K562 (cell line): ENCODE results near the gene EEFSEC. TPM values are rescaled to one million over a fixed set of nuclear protein-coding genes. Genes with fewer than 3 reads are reported as not detected.

Source experiments
- ATAC-seq: fragments of 200-7000 bp; cut with Tn5 transposase; 3 replicates; pipeline ENCODE4 v1.9.1; 2020; ENCODE audit warnings: moderate library complexity
- BruUV-seq: library from RNA; stranded (reverse); fragments of 400-500 nt; replicated peaks from 2 replicates; lab custom pipeline; 2021; lab: Mats Ljungman, UMichigan
- CTCF ChIA-PET: fragments of 300-600 bp; formaldehyde crosslinking; extraction: SDS; loops from one replicate; lab custom pipeline; 2021; ENCODE audit warnings: low intra/inter-chr PET ratio; lab: Yijun Ruan, JAX
- POLR2A ChIA-PET: fragments of 300-600, 350-650 bp; sonication (Branson Sonifier 250); formaldehyde crosslinking; extraction: SDS; loops from one replicate; lab custom pipeline; 2021; ENCODE audit warnings: antibody characterized with exemption, inconsistent platforms; lab: Yijun Ruan, JAX
- DNase-seq, 4 experiments: peaks; one replicate each; pipeline versions ENCODE4 v3.0.0 to v3.0.0-alpha.2; 2011 to 2018; ENCODE audit warnings: low spot score in 3 of 4, mixed read lengths in 3 of 4; ENCODE audit errors: extremely low read depth in 1 of 4
- FAIRE-seq: peaks from 2 replicates; lab custom pipeline; 2011; peaks lifted over from hg19 to GRCh38; lab: Jason Lieb, UNC
- H2AFZ ChIP-seq: 2 replicates; pipeline ENCODE4 v1.6.0; 2011; ENCODE audit warnings: low read depth, low read length, control low read depth, inconsistent platforms
- H3K27ac ChIP-seq: fragments of 200-600 bp; 3 replicates; pipeline ENCODE4 v1.8.0; 2011; ENCODE audit warnings: low read depth, mild to moderate bottlenecking, control low read depth, inconsistent platforms, low read length, moderate library complexity, mixed read lengths; ENCODE audit errors: extremely low read depth
- H3K27me3 ChIP-seq, 2 experiments: fragments of 300-600 bp in 1 of 2; 2 replicates in 1 of 2; 3 replicates in 1 of 2; pipeline versions ENCODE4 v1.6.0 to v1.8.0; 2011; ENCODE audit warnings: inconsistent platforms in 2 of 2, low read length in 2 of 2, mild to moderate bottlenecking in 1 of 2, mixed read lengths in 1 of 2, moderate library complexity in 1 of 2; ENCODE audit not compliant: control insufficient read depth in 2 of 2, insufficient read depth in 2 of 2
- H3K36me3 ChIP-seq: fragments of 300-600 bp; 3 replicates; pipeline ENCODE4 v1.8.0; 2011; ENCODE audit warnings: mild to moderate bottlenecking, low read length, inconsistent platforms; ENCODE audit not compliant: control insufficient read depth, insufficient read depth
- H3K4me1 ChIP-seq, 2 experiments: fragments of 200-600 bp in 1 of 2; replicated peaks in 1 of 2; 2 replicates in 1 of 2; 3 replicates in 1 of 2; pipeline versions ENCODE4 v1.5.1 to v1.8.0; 2011; ENCODE audit warnings: inconsistent platforms in 2 of 2, low read length in 2 of 2, mild to moderate bottlenecking in 1 of 2, mixed read lengths in 1 of 2, moderate library complexity in 1 of 2; ENCODE audit not compliant: control insufficient read depth in 2 of 2, insufficient read depth in 2 of 2
- H3K4me2 ChIP-seq: 2 replicates; pipeline ENCODE4 v1.6.1; 2011; ENCODE audit warnings: low read length, control low read depth, inconsistent platforms, mixed read lengths; ENCODE audit not compliant: insufficient read depth
- H3K4me3 ChIP-seq: fragments of 200-600 bp; sonication (generic), shearing (Covaris generic); 2 replicates; pipeline ENCODE4 v1.5.1; 2016; ENCODE audit warnings: control low read depth, inconsistent platforms
- H3K79me2 ChIP-seq: fragments of 200-600 bp; 3 replicates; pipeline ENCODE4 v1.8.0; 2011; ENCODE audit warnings: low read length, inconsistent platforms; ENCODE audit not compliant: control insufficient read depth, insufficient read depth
- H3K9ac ChIP-seq, 2 experiments: 2 replicates each; pipeline versions ENCODE4 v1.6.0 to v1.6.1; 2011; ENCODE audit warnings: low read depth in 2 of 2, low read length in 2 of 2, control low read depth in 1 of 2, inconsistent platforms in 1 of 2, mild to moderate bottlenecking in 1 of 2, mixed read lengths in 1 of 2; ENCODE audit not compliant: insufficient read depth in 1 of 2
- H3K9me1 ChIP-seq: one replicate; pipeline ENCODE4 v1.6.0; 2011; ENCODE audit warnings: inconsistent platforms, mild to moderate bottlenecking, low read length, moderate library complexity; ENCODE audit not compliant: control insufficient read depth, insufficient read depth
- H3K9me3 ChIP-seq: replicated peaks from 2 replicates; pipeline ENCODE4 v1.5.1; 2011; ENCODE audit warnings: low read depth, low read length, inconsistent platforms; ENCODE audit not compliant: control insufficient read depth, insufficient read depth
- H4K20me1 ChIP-seq: replicated peaks from 2 replicates; pipeline ENCODE4 v1.6.1; 2011; ENCODE audit warnings: low read length, inconsistent platforms, mixed read lengths; ENCODE audit not compliant: control insufficient read depth, insufficient read depth
- CBX5 ChIP-seq: IDR thresholded peaks from 2 replicates; pipeline ENCODE4 v1.6.1; 2014; ENCODE audit warnings: low read depth, borderline replicate concordance
- FOXP4 ChIP-seq: sonication (generic); formaldehyde crosslinking; IDR thresholded peaks from 2 replicates; pipeline ENCODE4 v1.8.0; 2022; ENCODE audit warnings: mild to moderate bottlenecking, missing genetic modification reagents, borderline replicate concordance
- GABPA ChIP-seq: fragments of 200-800 bp; sonication (Bioruptor generic); conservative IDR thresholded peaks from 2 replicates; pipeline ENCODE4 v1.6.1; 2016; ENCODE audit warnings: low read depth, missing genetic modification characterization, missing compliant biosample characterization
- NEUROD1 ChIP-seq: fragments of 150-350 bp; IDR thresholded peaks from 2 replicates; pipeline ENCODE4 v1.6.1; 2014; ENCODE audit warnings: borderline replicate concordance, low read length, low read depth; ENCODE audit not compliant: partially characterized antibody
- SLC30A9 ChIP-seq: fragments of 250-450 bp; sonication (Bioruptor Pico); IDR thresholded peaks from 2 replicates; pipeline ENCODE4 v1.8.0; 2022; ENCODE audit warnings: mild to moderate bottlenecking, moderate library complexity
- ZNF12 ChIP-seq: sonication (generic); formaldehyde crosslinking; IDR thresholded peaks from 2 replicates; pipeline ENCODE4 v1.4.0; 2020; ENCODE audit warnings: mild to moderate bottlenecking, missing genetic modification reagents
- ZNF121 ChIP-seq: sonication (generic); formaldehyde crosslinking; conservative IDR thresholded peaks from 2 replicates; pipeline ENCODE4 v1.8.0; 2022; ENCODE audit warnings: missing genetic modification reagents
- WGBS: fragments of 100-300 bp; shearing (Covaris generic); methylation state at CpG from one replicate; pipeline ENCODE4 v1.1.6; 2016; ENCODE audit warnings: low coverage, mixed read lengths; ENCODE audit not compliant: insufficient coverage; ENCODE audit errors: missing lambda C conversion rate; 5-methylcytosine and 5-hydroxymethylcytosine counted together
- in situ Hi-C: fragments of 300-500 bp; cut with MboI; formaldehyde crosslinking; loops from 4 replicates; pipeline ENCODE4 v1.15.0; 2018; ENCODE audit warnings: inconsistent platforms, mixed read lengths
- intact Hi-C: fragments of 100-400 bp; cut with micrococcal nuclease; formaldehyde crosslinking; loops from 2 replicates; pipeline ENCODE4 v1.14.2; 2022
- polyA plus RNA-seq, 8 experiments: library from polyadenylated mRNA; depleted of rRNA in 4 of 8; stranded (reverse) in 5 of 8; unstranded in 3 of 8; fragments of >200 nt; fragmentation: Nextera tagmentation in 2 of 8; fragmentation: Illumina TruSeq in 1 of 8; extraction: Ambion mirVana in 2 of 8; extraction: Trizol in 1 of 8; gene quantifications; 2 replicates each; pipeline versions ENCODE4 v1.2.1 to v1.2.3, GENCODE V29; 2011 to 2014; ENCODE audit warnings: inconsistent platforms in 1 of 8, missing spikeins in 1 of 8
- total RNA-seq, 7 experiments: library from RNA; depleted of rRNA in 6 of 7; stranded (reverse); fragments of >200 nt in 6 of 7; fragmentation: Illumina TruSeq in 2 of 7; extraction: Trizol in 2 of 7; gene quantifications; 2 replicates each; pipeline versions ENCODE4 v1.2.1 to v1.2.3, GENCODE V29; 2011 to 2021; ENCODE audit warnings: low replicate concordance in 1 of 7

EEFSEC gene
- total and polyA plus RNA-seq, 9 of the 15 experiments (the other 6 are each of a cell fraction or from before 2014, with no cell fraction given), result 0.35 to 11.8 (median 7.7) TPM

DNA sequence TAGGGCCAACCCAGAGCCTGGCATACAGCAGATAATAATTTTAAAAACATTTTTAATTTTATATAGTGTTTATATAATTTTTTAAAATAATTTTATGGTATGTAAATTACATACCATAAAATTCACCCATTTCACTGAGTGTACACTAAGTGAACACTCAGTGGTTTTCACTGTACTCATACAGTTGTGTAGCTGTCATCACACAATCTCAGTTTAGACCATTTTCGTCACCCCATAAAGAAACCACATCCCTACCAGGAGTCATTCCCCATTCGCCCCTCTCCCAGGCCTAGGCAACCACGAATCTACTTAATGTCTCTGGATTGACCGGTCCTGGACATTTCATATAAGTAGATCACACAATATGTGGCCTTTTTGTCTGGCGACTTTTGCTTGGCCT, 10.2 kb downstream of the EEFSEC start:
- no peak overlapping the region for H3K27ac ChIP-seq
- H3K4me2 ChIP-seq, result no peak overlapping the region
- H3K4me3 ChIP-seq, result no peak overlapping the region
- H2AFZ ChIP-seq, result no peak overlapping the region
- ChIA-PET POLR2A (no interaction called here), CTCF (no interaction called here)
- TF ChIP-seq FOXP4 (CRISPR knock-in tag) (no peak), NEUROD1 (no peak)
- peaks cover 6% of the 10 kb centered on the region; the same call in 2 of the 3 replicates for H3K36me3 ChIP-seq
- in situ Hi-C loops (no loop called here), intact Hi-C loops (no loop called here)
- no TSS peak for BruUV-seq
- ATAC-seq (no peak), DNase-seq (no peak), FAIRE-seq (no peak)
- H3K9me3 ChIP-seq, result no peaks in the 10 kb centered on the region
- no peaks in the 10 kb centered on the region; the same call in 2 of the 3 replicates for H3K79me2 ChIP-seq
- WGBS, result 80% methylated on average over 5 of the region's 5 CpGs
- no peaks in the 10 kb centered on the region for H3K4me1 ChIP-seq
- H3K9me1 ChIP-seq, result no peaks in the 10 kb centered on the region
- H3K27me3 ChIP-seq, result no peaks in the 10 kb centered on the region
- H4K20me1 ChIP-seq, result no peaks in the 10 kb centered on the region
- no peak overlapping the region for H3K9ac ChIP-seq

- no peak overlapping the region for H2AFZ ChIP-seq
- H4K20me1 ChIP-seq, result no peaks in the 10 kb centered on the region
- WGBS, result 82% methylated on average over 4 of the region's 5 CpGs
- H3K4me3 ChIP-seq, result no peak overlapping the region
- H3K9me3 ChIP-seq, result no peaks in the 10 kb centered on the region
- no TSS peak for BruUV-seq
- H3K9ac ChIP-seq, result no peak overlapping the region
- DNase-seq (no peak), ATAC-seq (no peak), FAIRE-seq (no peak)
- H3K27ac ChIP-seq, result no peak overlapping the region
- no peaks in the 10 kb centered on the region for H3K27me3 ChIP-seq
- in situ Hi-C loops (no loop called here), intact Hi-C loops (no loop called here)
- ChIA-PET CTCF (no interaction called here), POLR2A (interaction anchor here (0.7 kb wide), 1 partner anchor 130 kb away, joined by 3 read pairs; no protein-coding TSS in a partner anchor)
- H3K9me1 ChIP-seq, result no peaks in the 10 kb centered on the region
- H3K36me3 ChIP-seq, result no peaks in the 10 kb centered on the region; the same call in 2 of the 3 replicates
- H3K79me2 ChIP-seq, result no peaks in the 10 kb centered on the region; the same call in 2 of the 3 replicates
- TF ChIP-seq CBX5 (no peak), GABPA (no peak), ZNF12 (no peak), SLC30A9 (CRISPR knock-in tag) (no peak), ZNF121 (CRISPR knock-in tag) (no peak)
- no peak overlapping the region for H3K4me2 ChIP-seq
- H3K4me1 ChIP-seq, result peaks cover 0 to 4% of the 10 kb centered on the region in 2 experiments; a peak in 1 of 5 replicates
Measured at GRCh38 chr3:128166971-128167453, 13.7 kb downstream of the EEFSEC start.
